ENCODE measurements around the gene HBZ. TPM values are rescaled to one million over a fixed set of nuclear protein-coding genes. Genes with fewer than 3 reads are reported as not detected.
"Not testable (repeated sequence)": the region's sequence is repeated elsewhere in the genome, so short reads cannot be mapped to it uniquely, and the experiment has no call there.

HBZ gene
- total and polyA plus RNA-seq, 2 experiments from 2014 or later = 0.28 TPM; not detected in 1

DNA sequence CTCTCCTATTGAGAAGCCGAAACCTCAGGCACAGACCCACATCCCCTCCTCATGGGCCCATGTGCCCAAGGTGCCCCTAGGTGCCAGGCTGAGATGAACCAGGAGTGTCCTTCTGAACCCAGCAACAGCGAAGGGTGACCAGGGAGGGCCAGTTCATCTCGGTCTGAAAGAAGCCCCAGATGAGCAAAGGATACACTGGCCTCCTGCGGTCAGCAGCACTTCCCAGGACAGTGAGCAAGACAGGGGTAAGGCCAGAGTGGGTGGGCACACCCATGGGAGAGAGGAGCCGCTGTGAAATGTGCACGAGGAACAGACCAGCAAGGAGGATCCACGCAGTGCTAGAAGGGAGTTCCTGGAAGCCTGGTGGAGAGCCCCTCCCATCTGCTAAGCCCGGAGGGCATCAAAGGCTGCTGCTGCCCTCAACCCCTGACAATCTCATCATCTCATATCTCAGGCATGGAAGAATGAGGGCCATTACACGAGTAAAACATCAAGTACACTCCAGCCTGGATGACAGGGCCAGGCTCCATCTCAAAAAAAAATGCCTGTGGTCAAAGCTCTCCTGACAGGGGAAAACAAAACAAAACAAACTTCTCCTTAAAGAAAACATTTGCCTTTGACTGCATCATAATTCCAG, 3.3 kb upstream of the HBZ start:
- H3K4me3 ChIP-seq = no peak overlapping the region
- H3K9me2 ChIP-seq (replicated peaks; ENCODE audit: insufficient read depth) = no peaks in the 10 kb centered on the region
- H2AFZ ChIP-seq = no peak overlapping the region
- no peaks in the 10 kb centered on the region for H4K20me1 ChIP-seq (ENCODE audit: insufficient read depth, poor library complexity, severe bottlenecking)
- H3K9me3 ChIP-seq (ENCODE audit: low read depth) = no peaks in the 10 kb centered on the region
- no peak for DNase-seq (ENCODE audit: low spot score)
- TF ChIP-seq EZH2phosphoT487 (IDR thresholded peaks at IDR 0.05; ENCODE audit: low read depth, severe bottlenecking, unreplicated experiment) = no peak
- TF ChIP-seq, protein P1, sequence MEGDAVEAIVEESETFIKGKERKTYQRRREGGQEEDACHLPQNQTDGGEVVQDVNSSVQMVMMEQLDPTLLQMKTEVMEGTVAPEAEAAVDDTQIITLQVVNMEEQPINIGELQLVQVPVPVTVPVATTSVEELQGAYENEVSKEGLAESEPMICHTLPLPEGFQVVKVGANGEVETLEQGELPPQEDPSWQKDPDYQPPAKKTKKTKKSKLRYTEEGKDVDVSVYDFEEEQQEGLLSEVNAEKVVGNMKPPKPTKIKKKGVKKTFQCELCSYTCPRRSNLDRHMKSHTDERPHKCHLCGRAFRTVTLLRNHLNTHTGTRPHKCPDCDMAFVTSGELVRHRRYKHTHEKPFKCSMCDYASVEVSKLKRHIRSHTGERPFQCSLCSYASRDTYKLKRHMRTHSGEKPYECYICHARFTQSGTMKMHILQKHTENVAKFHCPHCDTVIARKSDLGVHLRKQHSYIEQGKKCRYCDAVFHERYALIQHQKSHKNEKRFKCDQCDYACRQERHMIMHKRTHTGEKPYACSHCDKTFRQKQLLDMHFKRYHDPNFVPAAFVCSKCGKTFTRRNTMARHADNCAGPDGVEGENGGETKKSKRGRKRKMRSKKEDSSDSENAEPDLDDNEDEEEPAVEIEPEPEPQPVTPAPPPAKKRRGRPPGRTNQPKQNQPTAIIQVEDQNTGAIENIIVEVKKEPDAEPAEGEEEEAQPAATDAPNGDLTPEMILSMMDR (IDR thresholded peaks at IDR 0.05; ENCODE audit: poor library complexity) = no peak
- peaks cover 8% of the 10 kb centered on the region for H3K27me3 ChIP-seq
- H3K79me2 ChIP-seq = no peaks in the 10 kb centered on the region
- WGBS (ENCODE audit: low lambda C conversion rate, missing lambda C conversion rate) = 65% methylated on average over 9 of the region's 9 CpGs
- no peaks in the 10 kb centered on the region for H3K4me1 ChIP-seq (ENCODE audit: insufficient read depth)
- H3K36me3 ChIP-seq (replicated peaks; ENCODE audit: insufficient read depth, low read depth) = no peaks in the 10 kb centered on the region
- H3K27ac ChIP-seq = no peak overlapping the region
- no peak overlapping the region for H3K4me2 ChIP-seq

DNA sequence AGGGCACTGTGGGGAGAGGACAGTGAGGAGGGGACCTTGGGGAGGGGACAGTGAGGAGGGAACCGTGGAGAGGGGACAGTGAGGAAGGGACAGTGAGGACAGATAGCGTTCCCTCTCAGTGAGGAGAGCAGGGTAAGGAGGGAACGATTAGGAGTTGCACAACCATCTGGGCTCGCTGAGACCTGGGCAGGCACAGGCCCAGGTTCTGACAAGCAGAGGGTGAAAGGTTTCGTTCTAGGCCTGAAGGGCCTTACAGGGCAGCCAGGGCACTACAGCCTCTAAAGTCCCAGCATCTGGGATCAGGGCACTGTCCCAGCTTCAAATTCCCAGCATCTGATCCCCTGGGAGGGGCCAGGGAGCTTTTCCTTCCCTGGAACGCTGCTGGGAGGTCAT, 681 bp downstream of the HBZ start:
- peaks cover 37% of the 10 kb centered on the region for H3K27me3 ChIP-seq

DNA sequence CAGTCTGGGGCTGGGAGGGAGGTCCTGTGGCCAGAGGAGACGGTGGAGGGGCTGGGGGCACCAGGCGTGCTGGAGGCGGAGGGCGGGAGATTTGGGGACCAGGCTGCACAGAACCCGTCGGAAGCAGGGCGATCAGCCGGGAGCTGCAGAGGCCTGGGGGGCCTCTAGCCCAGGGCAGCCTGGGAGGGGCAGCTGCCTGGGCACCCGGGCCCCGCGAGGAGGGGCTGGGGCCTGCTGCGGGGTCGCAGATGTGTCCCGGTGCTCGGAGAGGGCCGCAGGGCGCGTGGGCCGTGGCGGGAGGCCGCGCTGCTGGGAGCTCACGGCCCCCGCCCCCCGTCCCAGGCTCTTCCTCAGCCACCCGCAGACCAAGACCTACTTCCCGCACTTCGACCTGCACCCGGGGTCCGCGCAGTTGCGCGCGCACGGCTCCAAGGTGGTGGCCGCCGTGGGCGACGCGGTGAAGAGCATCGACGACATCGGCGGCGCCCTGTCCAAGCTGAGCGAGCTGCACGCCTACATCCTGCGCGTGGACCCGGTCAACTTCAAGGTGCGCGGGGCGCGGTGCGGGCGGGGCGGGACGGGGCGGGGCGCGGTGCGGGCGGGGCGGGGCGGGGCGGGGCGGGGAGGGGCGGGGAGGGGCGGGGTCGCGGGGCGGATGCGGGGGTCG, 1.2 kb downstream of the HBZ start:
- not testable (repeated sequence) for H3K9me2 ChIP-seq (replicated peaks; ENCODE audit: insufficient read depth); H3K4me2 ChIP-seq; H3K36me3 ChIP-seq (replicated peaks; ENCODE audit: insufficient read depth, low read depth); H3K27ac ChIP-seq; H3K9me3 ChIP-seq (ENCODE audit: low read depth); H4K20me1 ChIP-seq (ENCODE audit: insufficient read depth, poor library complexity, severe bottlenecking); H2AFZ ChIP-seq; H3K4me3 ChIP-seq; H3K4me1 ChIP-seq (ENCODE audit: insufficient read depth); DNase-seq (ENCODE audit: low spot score); H3K79me2 ChIP-seq
- WGBS (ENCODE audit: low lambda C conversion rate, missing lambda C conversion rate) = no CpG with 5 or more reads among the region's 74 CpGs
- H3K27me3 ChIP-seq = peaks cover 37% of the 10 kb centered on the region

More for the DNA sequence above, 681 bp downstream of the HBZ start:
- not testable (repeated sequence) for H3K4me2 ChIP-seq; H3K9me3 ChIP-seq (ENCODE audit: low read depth); H3K4me1 ChIP-seq (ENCODE audit: insufficient read depth); H2AFZ ChIP-seq; DNase-seq (ENCODE audit: low spot score); H3K79me2 ChIP-seq; H3K4me3 ChIP-seq; H4K20me1 ChIP-seq (ENCODE audit: insufficient read depth, poor library complexity, severe bottlenecking); H3K9me2 ChIP-seq (replicated peaks; ENCODE audit: insufficient read depth); H3K27ac ChIP-seq; H3K36me3 ChIP-seq (replicated peaks; ENCODE audit: insufficient read depth, low read depth)
- no CpG with 5 or more reads among the region's 6 CpGs for WGBS (ENCODE audit: low lambda C conversion rate, missing lambda C conversion rate)

DNA sequence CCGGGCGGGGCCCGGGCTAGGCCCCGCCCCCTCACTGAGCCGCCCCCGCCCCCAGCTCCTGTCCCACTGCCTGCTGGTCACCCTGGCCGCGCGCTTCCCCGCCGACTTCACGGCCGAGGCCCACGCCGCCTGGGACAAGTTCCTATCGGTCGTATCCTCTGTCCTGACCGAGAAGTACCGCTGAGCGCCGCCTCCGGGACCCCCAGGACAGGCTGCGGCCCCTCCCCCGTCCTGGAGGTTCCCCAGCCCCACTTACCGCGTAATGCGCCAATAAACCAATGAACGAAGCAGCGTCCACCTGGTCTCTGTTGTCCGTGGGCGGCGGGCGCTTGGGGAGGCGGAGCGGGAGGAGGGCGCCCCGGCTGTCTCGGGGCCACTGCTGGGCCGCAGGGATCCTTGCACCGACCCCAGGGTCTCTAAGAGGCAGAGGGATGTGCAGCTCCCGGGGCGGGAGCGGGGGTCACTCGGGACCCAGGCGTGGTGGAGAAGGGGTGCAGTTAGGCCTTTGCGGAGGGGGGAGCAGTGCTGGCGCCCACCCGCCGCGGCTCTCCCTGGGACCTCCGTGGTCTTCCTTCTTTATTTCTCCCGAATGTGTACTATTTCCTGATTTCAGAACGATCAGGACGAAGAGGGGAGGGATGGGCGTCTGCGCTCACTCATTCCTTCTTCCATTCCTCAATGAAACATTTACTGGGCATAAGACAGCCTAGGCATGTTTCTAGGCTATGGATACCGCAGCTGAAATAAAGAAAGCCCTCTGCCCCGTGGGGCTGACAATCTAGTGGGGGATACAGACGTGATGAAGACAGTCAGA, 2.0 kb downstream of the HBZ start:
- WGBS (ENCODE audit: low lambda C conversion rate, missing lambda C conversion rate) = 4% methylated on average over 28 of the region's 59 CpGs
- peak overlapping the region; percentile 96 for H3K4me2 ChIP-seq

More for the DNA sequence above, 2.0 kb downstream of the HBZ start:
- H3K27me3 ChIP-seq = peaks cover 36% of the 10 kb centered on the region
- no peak overlapping the region for H3K27ac ChIP-seq
- H3K4me1 ChIP-seq (ENCODE audit: insufficient read depth) = peaks cover 7% of the 10 kb centered on the region
- no peaks in the 10 kb centered on the region for H3K9me2 ChIP-seq (replicated peaks; ENCODE audit: insufficient read depth)
- no peaks in the 10 kb centered on the region for H3K9me3 ChIP-seq (ENCODE audit: low read depth)
- H3K79me2 ChIP-seq = no peaks in the 10 kb centered on the region
- no peak for DNase-seq (ENCODE audit: low spot score)
- no peak for TF ChIP-seq EZH2phosphoT487 (IDR thresholded peaks at IDR 0.05; ENCODE audit: low read depth, severe bottlenecking, unreplicated experiment)
- peak; percentile 74 for TF ChIP-seq EZH2 (IDR thresholded peaks at IDR 0.05; ENCODE audit: borderline replicate concordance)
- TF ChIP-seq, protein P1 (IDR thresholded peaks at IDR 0.05; ENCODE audit: poor library complexity) = no peak
- no peaks in the 10 kb centered on the region for H4K20me1 ChIP-seq (ENCODE audit: insufficient read depth, poor library complexity, severe bottlenecking)
- peak overlapping the region; percentile 21 for H3K4me3 ChIP-seq
- no peaks in the 10 kb centered on the region for H3K36me3 ChIP-seq (replicated peaks; ENCODE audit: insufficient read depth, low read depth)
- peak overlapping the region; percentile 29 for H2AFZ ChIP-seq

Data from hepatocyte (in vitro differentiated cells).